GM12878 (cell line): ENCODE results near the gene BTBD19. TPM values are rescaled to one million over a fixed set of nuclear protein-coding genes. Genes with fewer than 3 reads are reported as not detected.

Experiments used
- BACH1 ChIP-seq: fragments of 450-650 bp; IDR thresholded peaks from 2 replicates; pipeline ENCODE4 v1.6.1; 2017; ENCODE audit warnings: mild to moderate bottlenecking, borderline replicate concordance
- CBFB ChIP-seq: IDR thresholded peaks from 2 replicates; pipeline ENCODE4 v1.6.1; 2016; ENCODE audit warnings: antibody characterized with exemption, low read depth
- CEBPB ChIP-seq, 2 experiments: fragments of 150-350 bp in 1 of 2; IDR thresholded peaks; 2 replicates each; pipeline ENCODE4 v1.6.1; 2012 to 2014; ENCODE audit warnings: low read depth in 2 of 2, low read length in 2 of 2, borderline replicate concordance in 1 of 2, inconsistent platforms in 1 of 2
- CHD2 ChIP-seq: IDR thresholded peaks from 2 replicates; pipeline ENCODE4 v1.6.1; 2011; ENCODE audit warnings: low read depth, low read length, improper control_type of control experiment, borderline replicate concordance
- CREM ChIP-seq: IDR thresholded peaks from 2 replicates; pipeline ENCODE4 v1.6.1; 2014; ENCODE audit warnings: antibody characterized with exemption, low read depth
- CTCF ChIP-seq, 3 experiments: IDR thresholded peaks in 2 of 3; conservative IDR thresholded peaks in 1 of 3; 2 replicates each; pipeline ENCODE4 v1.5.1; 2011; ENCODE audit warnings: low read depth in 3 of 3, low read length in 3 of 3, mild to moderate bottlenecking in 3 of 3, control low read depth in 2 of 3, moderate library complexity in 2 of 3, inconsistent platforms in 1 of 3, mixed read lengths in 1 of 3; ENCODE audit not compliant: control insufficient read depth in 2 of 3, insufficient read depth in 1 of 3; ENCODE audit errors: extremely low read depth in 1 of 3
- E2F4 ChIP-seq: IDR thresholded peaks from 2 replicates; pipeline ENCODE4 v1.6.1; 2012; ENCODE audit warnings: low read depth, low read length, improper control_type of control experiment
- EGR1 ChIP-seq, 2 experiments: IDR thresholded peaks; 1 replicate in 1 of 2; 2 replicates in 1 of 2; pipeline ENCODE4 v1.6.1; 2011 to 2012; ENCODE audit warnings: low read depth in 2 of 2, low read length in 2 of 2, borderline replicate concordance in 1 of 2, mild to moderate bottlenecking in 1 of 2, moderate library complexity in 1 of 2
- EZH2 ChIP-seq: IDR thresholded peaks from 2 replicates; pipeline ENCODE4 v1.6.1; 2012; ENCODE audit warnings: low read depth, mild to moderate bottlenecking, control low read depth, inconsistent platforms, low read length, borderline replicate concordance; ENCODE audit not compliant: control insufficient read depth
- HDGF ChIP-seq: fragments of 450-650 bp; IDR thresholded peaks from 2 replicates; pipeline ENCODE4 v1.6.1; 2016; ENCODE audit warnings: antibody characterized with exemption
- LARP7 ChIP-seq: fragments of 450-650 bp; IDR thresholded peaks from 2 replicates; pipeline ENCODE4 v1.6.1; 2017; ENCODE audit warnings: mild to moderate bottlenecking
- PAX5 ChIP-seq: IDR thresholded peaks from 2 replicates; pipeline ENCODE4 v1.6.1; 2011; ENCODE audit warnings: low read depth, low read length, borderline replicate concordance
- PAX8 ChIP-seq: fragments of 450-650 bp; IDR thresholded peaks from 2 replicates; pipeline ENCODE4 v1.6.1; 2017; ENCODE audit warnings: mild to moderate bottlenecking, moderate library complexity
- RCOR1 ChIP-seq: conservative IDR thresholded peaks from 2 replicates; pipeline ENCODE4 v1.6.1; 2012; ENCODE audit warnings: low read depth, low read length, improper control_type of control experiment
- RFX5 ChIP-seq: IDR thresholded peaks from 2 replicates; pipeline ENCODE4 v1.6.1; 2011; ENCODE audit warnings: low read depth, low read length, improper control_type of control experiment
- SIN3A ChIP-seq: IDR thresholded peaks from 2 replicates; pipeline ENCODE4 v1.6.1; 2012; ENCODE audit warnings: low read depth, low read length, improper control_type of control experiment
- SIX5 ChIP-seq: IDR thresholded peaks from 2 replicates; pipeline ENCODE4 v1.6.1; 2011; ENCODE audit warnings: mild to moderate bottlenecking, low read depth, low read length, moderate library complexity; ENCODE audit not compliant: severe bottlenecking
- SUZ12 ChIP-seq: fragments of 200-600 bp; sonication (generic); IDR thresholded peaks from one replicate; pipeline ENCODE4 v1.6.1; 2018; ENCODE audit warnings: antibody characterized with exemption, mild to moderate bottlenecking; ENCODE audit not compliant: unreplicated experiment
- ZNF24 ChIP-seq: fragments of 450-650 bp; IDR thresholded peaks from 2 replicates; pipeline ENCODE4 v1.6.1; 2017; ENCODE audit warnings: antibody characterized with exemption, mild to moderate bottlenecking
- polyA plus RNA-seq, 11 experiments: library from polyadenylated mRNA; depleted of rRNA in 4 of 11; unstranded in 6 of 11; stranded (reverse) in 5 of 11; fragments of >200 nt; fragmentation: Nextera tagmentation in 4 of 11; fragmentation: Illumina TruSeq in 1 of 11; extraction: Ambion mirVana in 4 of 11; extraction: Trizol in 1 of 11; gene quantifications; 1 replicate in 1 of 11; 2 replicates in 10 of 11; pipeline versions ENCODE4 v1.2.1 to v1.2.3, GENCODE V29; 2011 to 2016; ENCODE audit warnings: inconsistent platforms in 2 of 11, missing spikeins in 2 of 11, low read depth in 1 of 11
- total RNA-seq, 4 experiments: library from RNA; depleted of rRNA in 3 of 4; stranded (reverse); fragments of >200 nt in 3 of 4; fragmentation: Illumina TruSeq in 1 of 4; extraction: Trizol in 1 of 4; gene quantifications; 2 replicates each; pipeline versions ENCODE4 v1.2.1 to v1.2.3, GENCODE V29; 2013 to 2021
- TF ChIP-seq, protein P1 (sequence below): fragments of 450-650 bp; formaldehyde crosslinking; IDR thresholded peaks from 2 replicates; pipeline ENCODE4 v1.4.0; 2020; ENCODE audit warnings: mild to moderate bottlenecking, moderate library complexity
- TF ChIP-seq, protein P2 (sequence below): fragments of 450-650 bp; IDR thresholded peaks from 2 replicates; pipeline ENCODE4 v1.6.1; 2017; ENCODE audit warnings: mild to moderate bottlenecking, low read depth, inconsistent platforms; ENCODE audit not compliant: poor library complexity, severe bottlenecking

BTBD19 gene
- total and polyA plus RNA-seq, 10 of the 15 experiments (the other 5 are each of a cell fraction or from before 2014, with no cell fraction given), result 0.13 to 2.7 (median 0.42) TPM

- TF ChIP-seq CTCF (IDR thresholded peaks at IDR 0.05 in 2 of 3, conservative IDR thresholded peaks at IDR 0.05 in 1 of 3; ENCODE audit: control insufficient read depth in 2 of 3, extremely low read depth in 1 of 3, insufficient read depth in 1 of 3, low read depth in 3 of 3, low read length in 3 of 3) (no peak), SUZ12 (no peak), EGR1 (IDR thresholded peaks at IDR 0.05; ENCODE audit: borderline replicate concordance in 1 of 2, low read depth in 2 of 2, low read length in 2 of 2) (0 out of 3 replicates have a peak, but pooled peaks of 1 of the 2 experiments have one; percentile 13), E2F4 (no peak), SIX5 (no peak), ZNF24 (no peak), RCOR1 (no peak), EZH2 (no peak), PAX8 (no peak), BACH1 (no peak), CEBPB (IDR thresholded peaks at IDR 0.05; ENCODE audit: borderline replicate concordance in 1 of 2, low read depth in 2 of 2, low read length in 2 of 2) (no peak), RFX5 (no peak), CREM (no peak), LARP7 (0 out of 2 replicates have a peak, but pooled peaks have one; percentile 63), CBFB (no peak), CHD2 (no peak), SIN3A (0 out of 2 replicates have a peak, but pooled peaks have one; percentile 22), PAX5 (no peak), HDGF (no peak)
- TF ChIP-seq, protein P1, sequence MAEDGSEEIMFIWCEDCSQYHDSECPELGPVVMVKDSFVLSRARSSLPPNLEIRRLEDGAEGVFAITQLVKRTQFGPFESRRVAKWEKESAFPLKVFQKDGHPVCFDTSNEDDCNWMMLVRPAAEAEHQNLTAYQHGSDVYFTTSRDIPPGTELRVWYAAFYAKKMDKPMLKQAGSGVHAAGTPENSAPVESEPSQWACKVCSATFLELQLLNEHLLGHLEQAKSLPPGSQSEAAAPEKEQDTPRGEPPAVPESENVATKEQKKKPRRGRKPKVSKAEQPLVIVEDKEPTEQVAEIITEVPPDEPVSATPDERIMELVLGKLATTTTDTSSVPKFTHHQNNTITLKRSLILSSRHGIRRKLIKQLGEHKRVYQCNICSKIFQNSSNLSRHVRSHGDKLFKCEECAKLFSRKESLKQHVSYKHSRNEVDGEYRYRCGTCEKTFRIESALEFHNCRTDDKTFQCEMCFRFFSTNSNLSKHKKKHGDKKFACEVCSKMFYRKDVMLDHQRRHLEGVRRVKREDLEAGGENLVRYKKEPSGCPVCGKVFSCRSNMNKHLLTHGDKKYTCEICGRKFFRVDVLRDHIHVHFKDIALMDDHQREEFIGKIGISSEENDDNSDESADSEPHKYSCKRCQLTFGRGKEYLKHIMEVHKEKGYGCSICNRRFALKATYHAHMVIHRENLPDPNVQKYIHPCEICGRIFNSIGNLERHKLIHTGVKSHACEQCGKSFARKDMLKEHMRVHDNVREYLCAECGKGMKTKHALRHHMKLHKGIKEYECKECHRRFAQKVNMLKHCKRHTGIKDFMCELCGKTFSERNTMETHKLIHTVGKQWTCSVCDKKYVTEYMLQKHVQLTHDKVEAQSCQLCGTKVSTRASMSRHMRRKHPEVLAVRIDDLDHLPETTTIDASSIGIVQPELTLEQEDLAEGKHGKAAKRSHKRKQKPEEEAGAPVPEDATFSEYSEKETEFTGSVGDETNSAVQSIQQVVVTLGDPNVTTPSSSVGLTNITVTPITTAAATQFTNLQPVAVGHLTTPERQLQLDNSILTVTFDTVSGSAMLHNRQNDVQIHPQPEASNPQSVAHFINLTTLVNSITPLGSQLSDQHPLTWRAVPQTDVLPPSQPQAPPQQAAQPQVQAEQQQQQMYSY (CRISPR knock-in tag), result no peak
- TF ChIP-seq, protein P2, sequence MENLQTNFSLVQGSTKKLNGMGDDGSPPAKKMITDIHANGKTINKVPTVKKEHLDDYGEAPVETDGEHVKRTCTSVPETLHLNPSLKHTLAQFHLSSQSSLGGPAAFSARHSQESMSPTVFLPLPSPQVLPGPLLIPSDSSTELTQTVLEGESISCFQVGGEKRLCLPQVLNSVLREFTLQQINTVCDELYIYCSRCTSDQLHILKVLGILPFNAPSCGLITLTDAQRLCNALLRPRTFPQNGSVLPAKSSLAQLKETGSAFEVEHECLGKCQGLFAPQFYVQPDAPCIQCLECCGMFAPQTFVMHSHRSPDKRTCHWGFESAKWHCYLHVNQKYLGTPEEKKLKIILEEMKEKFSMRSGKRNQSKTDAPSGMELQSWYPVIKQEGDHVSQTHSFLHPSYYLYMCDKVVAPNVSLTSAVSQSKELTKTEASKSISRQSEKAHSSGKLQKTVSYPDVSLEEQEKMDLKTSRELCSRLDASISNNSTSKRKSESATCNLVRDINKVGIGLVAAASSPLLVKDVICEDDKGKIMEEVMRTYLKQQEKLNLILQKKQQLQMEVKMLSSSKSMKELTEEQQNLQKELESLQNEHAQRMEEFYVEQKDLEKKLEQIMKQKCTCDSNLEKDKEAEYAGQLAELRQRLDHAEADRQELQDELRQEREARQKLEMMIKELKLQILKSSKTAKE, result no peak
Observed at GRCh38 chr1:44775930-44776729, 32.2 kb upstream of the BTBD19 start (continued).
